SW480 (cell line): Measurements from ENCODE around the gene SUCNR1.
"Not testable (repeated sequence)": the region's sequence is repeated elsewhere in the genome, so short reads cannot be mapped to it uniquely, and the experiment has no call there.

Experiments used
- DNase-seq: peaks from one replicate; pipeline ENCODE4 v3.0.0-alpha.2; 2016; ENCODE audit warnings: low spot score

Gene SUCNR1

DNA sequence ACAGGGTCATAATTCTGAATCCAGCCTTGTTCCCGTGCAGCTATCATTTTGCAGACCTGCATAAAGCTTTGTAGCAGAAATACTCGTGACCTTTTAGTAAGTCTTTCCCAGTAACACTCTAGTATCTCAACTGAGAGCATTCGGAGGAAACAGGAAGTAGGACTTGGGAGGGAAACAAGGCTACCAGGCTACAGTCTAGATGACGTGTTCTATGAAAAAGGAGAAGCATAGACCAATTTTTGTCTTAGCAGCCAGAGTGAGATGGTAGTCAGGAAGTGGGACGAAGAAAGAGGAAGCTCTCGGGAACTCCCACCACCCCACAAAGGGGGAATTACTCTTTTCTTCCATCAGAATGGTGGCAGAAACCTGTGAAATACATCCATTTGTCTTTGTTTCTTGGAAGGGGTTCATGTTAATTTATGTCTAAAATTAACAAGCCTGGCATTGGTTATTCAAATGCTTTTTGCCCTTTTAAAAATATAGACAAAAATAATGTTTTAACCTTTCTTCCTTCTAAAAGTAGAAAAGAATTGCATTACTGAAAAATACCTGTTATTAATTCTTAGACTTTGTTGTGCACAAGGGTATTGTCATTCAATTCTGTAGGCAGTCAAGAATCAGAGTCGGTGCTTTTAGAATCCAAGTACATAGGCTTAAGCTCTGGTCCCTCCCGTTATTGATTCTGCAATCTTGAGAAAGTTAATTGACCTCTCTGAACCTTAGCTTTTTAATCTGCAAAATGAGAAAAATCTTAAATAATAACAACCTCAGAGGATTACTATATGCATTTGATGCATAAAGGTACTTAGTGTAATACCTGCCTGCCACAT lies 1.6 kb upstream of the SUCNR1 start:
- DNase-seq: no peak

- DNase-seq: not testable (repeated sequence)
Observed at GRCh38 chr3:151874079-151874478, 636 bp downstream of the SUCNR1 start.

DNA sequence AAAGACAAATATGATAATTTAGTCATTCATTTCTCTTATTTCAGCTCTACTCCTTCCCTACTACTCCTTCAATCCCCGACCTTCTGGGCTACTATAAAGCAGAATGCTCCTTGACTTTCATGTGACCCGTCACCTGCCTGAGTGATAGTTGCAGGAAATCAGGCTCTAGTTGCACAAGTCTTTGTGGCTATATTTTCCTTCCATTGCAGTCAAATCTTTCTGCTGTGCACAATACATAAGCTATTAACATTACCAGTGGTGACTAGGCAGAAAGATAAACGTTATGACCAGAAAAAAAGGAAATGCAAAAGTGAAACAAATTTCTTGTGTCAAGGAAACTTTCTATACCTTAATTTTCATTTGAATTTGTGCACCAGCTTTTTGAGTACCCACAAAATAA lies 2.3 kb downstream of the SUCNR1 start:
- no peak for DNase-seq

DNA sequence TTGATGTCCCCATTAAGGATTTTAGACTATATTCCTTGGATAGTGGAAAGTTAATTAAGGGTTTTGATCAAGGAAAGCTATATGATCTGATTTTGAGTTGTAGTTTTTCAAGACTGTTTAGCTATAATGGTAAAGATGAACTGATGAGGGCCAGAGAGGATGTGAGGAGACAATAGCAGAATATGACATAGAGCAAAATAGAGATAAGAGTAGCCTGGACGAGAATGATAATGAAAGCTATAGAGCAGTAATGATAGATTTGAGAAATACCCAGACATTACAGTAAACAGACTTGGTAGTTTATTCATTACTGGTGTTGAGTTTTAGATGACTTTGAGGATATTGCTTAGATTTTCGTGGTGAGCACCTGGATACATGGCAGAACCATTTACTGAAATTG lies 3.8 kb downstream of the SUCNR1 start:
- no peak for DNase-seq

- no peak for DNase-seq
Observed at GRCh38 chr3:151878465-151878864, 5.0 kb downstream of the SUCNR1 start.

DNA sequence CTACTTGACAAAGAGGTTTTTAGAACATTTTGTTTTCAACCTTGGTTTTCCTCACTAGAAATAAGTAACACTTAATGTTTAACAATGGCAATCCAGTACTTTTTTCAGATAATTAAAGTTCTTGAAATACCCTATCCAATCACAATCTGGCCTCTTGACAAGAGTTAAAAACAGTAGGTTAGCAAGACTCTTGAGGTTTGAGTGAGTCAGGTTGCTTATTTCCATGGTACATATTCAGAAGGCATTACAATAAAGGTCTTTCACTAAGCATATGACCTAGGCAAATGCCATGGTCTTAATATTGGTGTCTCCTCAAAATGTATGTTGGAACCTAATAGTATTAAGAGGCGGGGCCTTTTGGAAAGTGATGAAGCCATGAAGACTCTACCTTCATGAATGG lies 5.6 kb downstream of the SUCNR1 start:
- no peak for DNase-seq

- no peak for DNase-seq
Observed at GRCh38 chr3:151879679-151880415, 6.4 kb downstream of the SUCNR1 start.

- DNase-seq: no peak
Observed at GRCh38 chr3:151880416-151880690, 6.9 kb downstream of the SUCNR1 start.

GRCh38 chr3:151881137-151881536 lies 7.7 kb downstream of the SUCNR1 start:
- DNase-seq: no peak

DNA sequence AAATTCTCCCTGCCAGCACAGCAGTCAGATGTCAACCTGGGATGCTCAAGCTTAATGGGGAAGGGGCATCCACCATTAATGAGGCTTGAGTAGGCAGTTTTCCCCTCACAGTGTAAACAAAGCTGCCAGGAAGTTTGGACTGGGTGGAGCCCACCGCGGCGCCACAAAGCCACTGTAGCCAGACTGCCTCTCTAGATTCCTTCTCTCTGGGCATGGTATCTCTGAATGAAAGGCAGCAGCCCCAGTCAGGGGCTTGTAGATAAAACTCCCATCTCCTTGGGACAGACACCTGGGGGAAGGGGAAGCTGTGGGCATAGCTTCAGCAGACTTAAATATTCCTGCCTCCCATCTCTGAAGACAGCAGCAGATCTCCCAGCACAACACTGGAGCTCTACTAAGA lies 12.0 kb downstream of the SUCNR1 start:
- not testable (repeated sequence) for DNase-seq

DNA sequence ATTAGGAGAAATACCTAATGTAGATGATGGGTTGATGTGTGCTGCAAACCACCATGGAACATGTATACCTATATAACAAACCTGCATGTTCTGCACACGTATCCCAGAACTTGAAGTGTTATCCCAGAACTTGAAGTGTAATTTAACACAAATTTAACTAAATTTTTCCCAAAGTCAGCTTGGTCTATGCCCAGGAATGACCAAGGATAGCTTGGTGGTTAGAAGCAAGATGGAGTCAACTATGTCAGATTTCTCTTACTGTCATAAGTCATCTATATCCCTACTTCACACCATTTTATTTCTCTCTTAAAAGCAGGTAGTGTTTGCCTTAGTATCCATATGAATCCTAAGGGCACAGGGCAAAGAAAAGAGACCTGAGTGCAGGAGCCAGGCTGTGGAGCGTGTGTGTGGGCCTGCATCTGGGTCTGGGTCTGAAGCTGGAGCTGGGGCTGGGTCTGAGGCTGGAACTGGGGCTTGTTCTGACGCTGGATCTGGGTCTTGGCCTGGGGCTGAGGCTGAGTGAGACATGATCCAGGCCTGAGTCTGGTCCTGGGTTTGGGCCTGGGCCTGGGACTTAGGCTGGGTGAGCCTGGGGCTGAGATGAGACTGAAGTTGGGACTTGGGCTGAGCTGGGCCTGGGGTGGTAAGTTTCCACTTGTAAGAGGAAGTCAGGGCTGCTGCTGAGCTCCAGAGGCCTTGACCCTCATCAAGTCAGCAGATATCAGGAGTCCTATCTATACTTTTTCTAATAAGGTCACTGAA lies 14.2 kb downstream of the SUCNR1 start:
- DNase-seq: not testable (repeated sequence)

DNA sequence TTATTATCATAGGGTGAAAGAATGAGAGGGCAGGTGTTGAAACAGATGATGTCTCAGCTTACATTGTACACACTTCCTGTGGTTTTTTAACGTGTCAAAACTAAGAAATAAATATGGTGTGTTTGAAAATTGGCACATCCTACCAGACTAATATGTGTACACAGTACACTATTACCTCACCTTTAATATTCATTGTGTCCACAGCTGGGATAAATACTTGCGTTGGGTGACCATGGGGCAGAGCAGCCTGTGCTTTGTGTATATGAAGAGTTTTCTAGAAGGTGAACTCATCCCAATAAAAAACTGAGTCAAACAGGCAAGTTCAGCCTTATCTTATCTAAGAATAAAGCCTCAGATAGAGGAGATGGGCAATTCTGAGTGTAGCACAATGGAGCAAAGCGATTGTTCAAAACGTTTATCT lies 17.3 kb downstream of the SUCNR1 start:
- DNase-seq: peak; percentile 15

DNA sequence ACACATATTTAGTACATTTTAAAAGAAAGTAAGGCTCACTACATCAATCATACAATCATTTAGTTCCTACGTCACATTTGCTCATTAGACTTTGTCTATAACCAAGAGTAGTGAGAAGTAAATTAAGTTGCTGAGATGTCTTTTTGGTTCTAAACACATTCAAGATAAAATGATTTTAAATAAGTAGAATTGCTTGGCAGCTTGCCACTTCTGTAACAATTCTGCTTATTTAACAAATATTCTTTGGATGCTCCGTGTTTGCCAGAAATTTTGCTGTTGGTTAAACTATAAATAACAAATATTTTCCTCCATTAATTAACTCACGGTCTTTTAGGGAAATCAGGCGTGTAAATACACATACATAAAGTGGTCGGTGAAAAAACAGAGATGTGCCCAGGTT lies 18.3 kb downstream of the SUCNR1 start:
- no peak for DNase-seq

- DNase-seq: no peak
Observed at GRCh38 chr3:151894219-151894618, 20.8 kb downstream of the SUCNR1 start.

DNA sequence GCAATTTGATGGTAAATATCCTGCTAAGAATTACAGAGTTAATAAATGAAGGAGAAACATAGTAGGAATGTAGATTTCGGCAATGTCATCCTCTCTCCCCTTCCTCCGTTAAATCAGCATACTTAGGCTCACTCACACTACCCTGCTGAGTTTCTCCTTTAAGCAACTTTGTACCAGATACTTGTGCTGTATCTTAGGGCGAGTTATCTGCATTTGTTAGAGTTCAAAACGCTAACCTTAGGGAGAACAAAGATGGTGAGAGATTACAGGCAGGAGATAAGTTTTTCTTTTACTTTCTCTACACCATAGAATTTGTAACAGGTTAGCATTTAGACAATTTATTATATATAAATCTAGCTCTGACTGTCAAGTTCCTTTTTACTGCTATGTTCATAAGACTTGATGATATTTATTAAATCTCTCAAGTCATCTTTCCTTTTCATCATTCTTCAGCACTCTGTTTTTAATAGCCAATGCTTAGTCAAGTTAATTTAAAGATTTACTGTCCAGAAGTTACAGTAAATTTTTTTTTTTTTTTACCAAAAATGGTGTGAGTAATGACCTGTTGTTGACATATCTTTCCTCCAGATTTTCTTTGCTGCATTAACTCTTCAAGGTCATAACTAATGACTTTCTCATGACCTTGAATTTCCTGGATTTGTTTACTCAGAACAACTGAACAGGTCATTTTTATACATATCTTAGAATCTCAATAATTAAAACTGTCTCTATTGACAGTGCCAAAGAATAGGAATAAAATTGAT lies 22.2 kb downstream of the SUCNR1 start:
- no peak for DNase-seq

DNA sequence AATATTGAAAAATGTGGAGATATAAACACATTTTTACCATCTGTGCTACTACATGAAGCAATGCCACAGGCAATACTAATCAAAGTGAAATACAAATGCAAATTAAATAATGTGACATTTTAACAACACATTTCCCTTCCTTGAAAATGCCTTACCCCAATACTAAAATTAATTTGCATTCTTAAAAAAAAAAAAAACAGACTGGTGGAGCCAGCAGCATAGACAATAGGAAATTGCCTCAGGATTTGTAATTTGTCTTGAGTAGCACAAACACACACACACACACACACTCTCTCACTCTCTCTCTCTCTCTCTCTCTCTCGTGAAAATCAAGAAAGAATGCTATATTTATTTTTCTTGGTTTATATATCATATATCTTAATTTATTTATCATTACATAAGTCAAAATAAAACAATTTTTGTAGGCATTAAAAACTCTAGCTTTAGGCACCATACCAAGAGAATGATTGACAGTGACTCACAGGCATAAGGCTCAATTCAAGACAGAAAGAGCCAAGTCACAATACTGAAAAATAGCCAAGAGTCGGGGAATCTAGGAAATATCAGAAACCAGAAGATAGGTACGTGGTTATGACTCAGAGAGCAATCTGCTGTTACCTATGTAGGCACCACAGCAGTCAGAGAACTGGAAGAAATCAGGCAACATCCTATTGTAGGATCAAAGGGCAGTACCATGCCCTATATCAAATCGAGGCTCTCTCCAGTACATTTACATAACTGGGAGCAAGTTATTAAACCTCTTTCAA lies 23.0 kb downstream of the SUCNR1 start:
- DNase-seq: peak; percentile 17

DNA sequence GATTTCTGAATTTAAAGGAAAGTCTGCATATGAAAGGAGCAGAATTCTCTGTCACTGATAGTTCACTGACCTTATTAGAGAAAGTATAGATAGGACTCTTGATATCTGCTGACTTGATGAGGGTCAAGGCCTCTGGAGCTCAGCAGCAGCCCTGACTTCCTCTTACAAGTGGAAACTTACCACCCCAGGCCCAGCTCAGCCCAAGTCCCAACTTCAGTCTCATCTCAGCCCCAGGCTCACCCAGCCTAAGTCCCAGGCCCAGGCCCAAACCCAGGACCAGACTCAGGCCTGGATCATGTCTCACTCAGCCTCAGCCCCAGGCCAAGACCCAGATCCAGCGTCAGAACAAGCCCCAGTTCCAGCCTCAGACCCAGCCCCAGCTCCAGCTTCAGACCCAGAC lies 24.7 kb downstream of the SUCNR1 start:
- DNase-seq: not testable (repeated sequence)

DNA sequence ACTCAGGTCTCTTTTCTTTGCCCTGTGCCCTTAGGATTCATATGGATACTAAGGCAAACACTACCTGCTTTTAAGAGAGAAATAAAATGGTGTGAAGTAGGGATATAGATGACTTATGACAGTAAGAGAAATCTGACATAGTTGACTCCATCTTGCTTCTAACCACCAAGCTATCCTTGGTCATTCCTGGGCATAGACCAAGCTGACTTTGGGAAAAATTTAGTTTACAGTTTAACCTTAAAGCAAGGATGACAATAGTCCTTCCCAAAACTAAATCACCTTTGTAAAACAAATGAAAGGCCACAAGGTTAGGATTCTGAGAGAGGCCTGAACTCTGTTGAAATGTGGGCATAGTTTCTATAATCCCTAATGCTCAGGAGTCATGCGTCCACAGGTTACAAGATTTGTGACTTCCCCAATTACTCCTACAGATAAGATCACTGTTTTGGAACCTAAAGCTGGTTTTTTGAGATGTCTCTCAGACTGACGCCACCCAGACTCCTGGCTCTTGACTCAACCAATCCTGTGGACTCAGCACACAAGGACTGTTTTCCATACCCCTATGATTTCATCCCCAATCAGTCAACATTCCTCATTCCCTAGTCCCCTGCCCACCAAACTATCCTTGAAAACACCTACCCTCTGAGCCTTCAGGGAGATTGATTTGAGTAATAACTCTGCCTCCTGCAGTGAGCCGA lies 25.3 kb downstream of the SUCNR1 start:
- not testable (repeated sequence) for DNase-seq

GRCh38 chr3:151899996-151900395 lies 26.6 kb downstream of the SUCNR1 start:
- DNase-seq: no peak

- no peak for DNase-seq
Observed at GRCh38 chr3:151900460-151900859, 27.0 kb downstream of the SUCNR1 start.
